ENCODE results near the gene PRPSAP1. TPM values are rescaled to one million over a fixed set of nuclear protein-coding genes. Genes with fewer than 3 reads are reported as not detected.

PRPSAP1 gene
- total and polyA plus RNA-seq, 4 experiments from 2014 or later: 55.2 to 99.1 (median 64.6) TPM

DNA sequence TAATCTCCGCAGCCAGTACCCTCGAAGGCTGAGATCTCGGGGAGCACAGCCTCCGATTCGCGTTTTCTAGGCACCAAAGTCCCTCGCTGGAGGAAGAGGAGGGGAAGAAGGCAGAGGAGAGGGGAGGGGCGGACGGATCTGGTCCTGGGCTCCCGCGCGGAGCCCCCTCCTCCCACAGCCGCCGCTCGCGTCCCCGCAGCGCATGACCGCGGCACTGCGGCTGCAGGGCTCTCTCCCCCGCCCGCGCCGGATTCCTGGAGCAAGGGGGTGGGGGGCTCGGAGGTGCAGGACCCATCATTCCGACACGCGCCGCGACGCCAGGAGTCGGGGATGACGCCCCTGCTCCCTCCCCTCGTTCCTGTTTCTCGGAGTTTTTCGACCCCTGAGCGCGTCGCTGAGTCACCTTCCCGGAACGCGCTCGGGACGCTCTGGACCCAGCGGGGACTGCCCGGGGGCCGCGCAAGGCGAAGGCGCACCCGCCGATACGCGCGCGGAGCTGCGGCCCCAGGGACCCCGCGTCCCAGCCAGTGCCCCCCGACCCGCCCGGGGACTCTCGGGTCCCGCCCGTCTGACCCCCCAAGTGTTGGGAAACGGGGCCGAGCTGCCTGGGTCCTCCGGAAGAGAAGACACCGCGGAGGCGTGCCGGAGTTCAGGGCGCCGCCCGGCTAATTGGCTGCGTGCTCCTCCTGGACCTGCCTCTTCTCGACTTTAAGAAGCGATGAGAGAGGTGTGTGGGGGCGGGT lies 29.3 kb upstream of the PRPSAP1 start:
- H3K9me3 Mint-ChIP-seq: no peaks in the 10 kb centered on the region
- no peaks in the 10 kb centered on the region for H3K27me3 ChIP-seq (ENCODE audit: insufficient read depth, low read length)
- POLR2A ChIA-PET (ENCODE audit: partially characterized antibody): interaction anchor here (5.3 kb wide), 1 partner anchor 30 kb away, joined by 61 read pairs; the partner anchor contains the start of gene PRPSAP1

GRCh38 chr17:76382351-76382802 lies 28.7 kb upstream of the PRPSAP1 start:
- POLR2A ChIA-PET (ENCODE audit: partially characterized antibody): interaction anchor here (5.3 kb wide), 1 partner anchor 29 kb away, joined by 61 read pairs; the partner anchor contains the start of gene PRPSAP1
- CTCF ChIA-PET (ENCODE audit: partially characterized antibody): interaction anchor here (0.5 to 0.7 kb wide), 2 partner anchors 9 to 967 kb away, joined by 3 read pairs; no protein-coding TSS in a partner anchor
- Mint-ChIP-seq H3K4me3 (peak overlapping the region; percentile 81 to 89 (median 87)), H3K36me3 (no peaks in the 10 kb centered on the region), H3K9me3 (no peaks in the 10 kb centered on the region), H3K4me1 (peaks cover 3 to 10% (median 6%) of the 10 kb centered on the region in 4 donors), H3K27ac (peak overlapping the region in 3 of 7 donors; percentile 32 to 83 (median 57)), H3K27me3 (no peaks in the 10 kb centered on the region)
- intact Hi-C loops (cut with micrococcal nuclease): loop anchor here (2.0 kb wide), 1 partner anchor 70 kb away; the partner anchor contains the start of gene UBE2O
- DNase-seq: no peak
- no peaks in the 10 kb centered on the region for H3K27me3 ChIP-seq (ENCODE audit: insufficient read depth, low read length)
- H3K27ac ChIP-seq (ENCODE audit: low read depth, low read length): no peak overlapping the region
- H3K36me3 ChIP-seq (ENCODE audit: insufficient read depth, low read length): no peaks in the 10 kb centered on the region
- no peaks in the 10 kb centered on the region for H3K9me3 ChIP-seq (ENCODE audit: control insufficient read depth in 1 of 2, low read length in 2 of 2)
- peak overlapping the region in 1 of 2 donors; percentile 64 for H3K4me3 ChIP-seq (ENCODE audit: low read length in 2 of 2)
- H3K4me1 ChIP-seq (ENCODE audit: insufficient read depth, low read length): peaks cover 20% of the 10 kb centered on the region

More for the DNA sequence above, 29.3 kb upstream of the PRPSAP1 start:
- Mint-ChIP-seq H3K4me1 (peaks cover 2 to 10% (median 5%) of the 10 kb centered on the region in 4 donors), H3K4me3 (peak overlapping the region; percentile 87 to 92 (median 90)), H3K27ac (peak overlapping the region in 3 of 7 donors; percentile 32 to 83 (median 57)), H3K36me3 (no peaks in the 10 kb centered on the region), H3K27me3 (no peaks in the 10 kb centered on the region)
- Histone ChIP-seq H3K9me3 (ENCODE audit: control insufficient read depth in 1 of 2, low read length in 2 of 2) (no peaks in the 10 kb centered on the region), H3K4me3 (ENCODE audit: low read length in 2 of 2) (peak overlapping the region; percentile 42 to 64), H3K27ac (ENCODE audit: low read depth, low read length) (no peak overlapping the region), H3K36me3 (ENCODE audit: insufficient read depth, low read length) (no peaks in the 10 kb centered on the region), H3K4me1 (ENCODE audit: insufficient read depth, low read length) (peaks cover 20% of the 10 kb centered on the region)
- intact Hi-C loops (cut with micrococcal nuclease): loop anchor here (2.0 kb wide), 1 partner anchor 70 kb away; the partner anchor contains the start of gene UBE2O
- CTCF ChIA-PET (ENCODE audit: partially characterized antibody): interaction anchor here (0.5 to 7.8 kb wide), 4 partner anchors 10 to 967 kb away, joined by 3 to 73 read pairs (median 3); no protein-coding TSS in a partner anchor
- DNase-seq: peak; percentile 42 to 63 (median 59)

- intact Hi-C loops (cut with micrococcal nuclease): loop anchor here (2.0 kb wide), 1 partner anchor 71 kb away; the partner anchor contains the start of gene UBE2O
- no peaks in the 10 kb centered on the region for H3K36me3 ChIP-seq (ENCODE audit: insufficient read depth, low read length)
Measured at GRCh38 chr17:76381633-76382350, 28.1 kb upstream of the PRPSAP1 start.

DNA sequence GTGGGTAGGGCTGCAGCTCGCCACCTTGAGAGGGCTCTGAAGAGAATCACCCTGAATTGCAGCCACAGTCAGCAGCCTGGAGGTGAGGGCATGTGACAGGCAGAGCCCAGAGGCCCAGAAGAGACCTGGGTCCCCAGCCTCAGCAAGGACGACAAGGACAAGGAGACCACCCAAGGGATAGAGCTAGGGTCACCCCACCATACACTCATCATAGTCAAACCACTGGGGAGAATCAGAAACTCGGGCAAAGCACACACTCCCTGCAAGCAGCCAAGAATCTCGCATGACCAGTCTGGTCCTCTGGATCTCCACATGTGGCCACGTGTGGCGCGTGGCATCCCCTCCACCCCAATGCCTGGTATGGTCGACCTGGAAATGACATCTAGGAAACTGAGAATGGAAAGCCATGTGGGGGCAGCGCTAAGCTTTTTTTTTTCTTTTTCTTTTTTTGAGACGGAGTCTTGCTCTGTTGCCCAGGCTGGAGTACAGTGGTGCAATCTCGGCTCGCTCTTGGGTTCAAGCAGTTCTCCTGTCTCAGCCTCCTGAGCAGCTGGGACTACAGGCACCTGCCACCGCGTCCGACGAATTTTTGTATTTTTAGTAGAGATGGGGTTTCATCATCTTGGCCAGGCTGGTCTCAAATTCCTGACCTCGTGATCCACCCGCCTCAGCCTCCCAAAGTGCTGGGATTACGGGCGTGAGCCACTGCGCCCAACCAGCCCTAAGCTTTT lies 26.1 kb upstream of the PRPSAP1 start:
- H3K27ac Mint-ChIP-seq: peak overlapping the region in 1 of 7 donors; percentile 42
- peaks cover 3 to 11% (median 5%) of the 10 kb centered on the region in 4 donors for H3K4me1 Mint-ChIP-seq
- POLR2A ChIA-PET (ENCODE audit: partially characterized antibody): interaction anchor here (0.7 kb wide), 1 partner anchor 283 kb away, joined by 3 read pairs; no protein-coding TSS in a partner anchor
- peak overlapping the region in 1 of 8 donors; percentile 10 for H3K4me3 Mint-ChIP-seq
- Histone ChIP-seq H3K27me3 (ENCODE audit: insufficient read depth, low read length) (no peaks in the 10 kb centered on the region), H3K27ac (ENCODE audit: low read depth, low read length) (no peak overlapping the region), H3K4me3 (ENCODE audit: low read length in 2 of 2) (no peak overlapping the region), H3K9me3 (ENCODE audit: control insufficient read depth in 1 of 2, low read length in 2 of 2) (no peaks in the 10 kb centered on the region), H3K36me3 (ENCODE audit: insufficient read depth, low read length) (no peaks in the 10 kb centered on the region), H3K4me1 (ENCODE audit: insufficient read depth, low read length) (peaks cover 5% of the 10 kb centered on the region)
- H3K27me3 Mint-ChIP-seq: no peaks in the 10 kb centered on the region
- no peaks in the 10 kb centered on the region for H3K36me3 Mint-ChIP-seq
- H3K9me3 Mint-ChIP-seq: no peaks in the 10 kb centered on the region
- no peak for DNase-seq
- CTCF ChIA-PET (ENCODE audit: partially characterized antibody): interaction anchor here (1.3 to 1.9 kb wide), 2 partner anchors 19 to 28 kb away, joined by 3 to 8 read pairs; no protein-coding TSS in a partner anchor
- intact Hi-C loops (cut with micrococcal nuclease): no loop called here

More at GRCh38 chr17:76381633-76382350, 28.1 kb upstream of the PRPSAP1 start:
- POLR2A ChIA-PET (ENCODE audit: partially characterized antibody): interaction anchor here (5.3 kb wide), 1 partner anchor 29 kb away, joined by 61 read pairs; the partner anchor contains the start of gene PRPSAP1
- CTCF ChIA-PET (ENCODE audit: partially characterized antibody): interaction anchor here (0.7 kb wide), 1 partner anchor 9 kb away, joined by 3 read pairs; no protein-coding TSS in a partner anchor
- no peak overlapping the region for H3K4me3 ChIP-seq (ENCODE audit: low read length in 2 of 2)
- no peaks in the 10 kb centered on the region for H3K9me3 Mint-ChIP-seq
- H3K9me3 ChIP-seq (ENCODE audit: control insufficient read depth in 1 of 2, low read length in 2 of 2): no peaks in the 10 kb centered on the region
- no peaks in the 10 kb centered on the region for H3K36me3 Mint-ChIP-seq
- H3K4me1 Mint-ChIP-seq: peaks cover 3 to 11% (median 7%) of the 10 kb centered on the region in 4 donors
- H3K27me3 ChIP-seq (ENCODE audit: insufficient read depth, low read length): no peaks in the 10 kb centered on the region
- DNase-seq: no peak
- H3K4me3 Mint-ChIP-seq: peak overlapping the region in 5 of 8 donors; percentile 4 to 39 (median 25)
- no peaks in the 10 kb centered on the region for H3K27me3 Mint-ChIP-seq
- H3K27ac ChIP-seq (ENCODE audit: low read depth, low read length): no peak overlapping the region
- H3K27ac Mint-ChIP-seq: no peak overlapping the region
- peaks cover 20% of the 10 kb centered on the region for H3K4me1 ChIP-seq (ENCODE audit: insufficient read depth, low read length)

- H3K27me3 ChIP-seq (ENCODE audit: insufficient read depth, low read length): no peaks in the 10 kb centered on the region
- Mint-ChIP-seq H3K4me3 (no peak overlapping the region), H3K36me3 (no peaks in the 10 kb centered on the region), H3K27me3 (no peaks in the 10 kb centered on the region), H3K4me1 (peaks cover 3 to 11% (median 5%) of the 10 kb centered on the region in 4 donors), H3K9me3 (no peaks in the 10 kb centered on the region), H3K27ac (no peak overlapping the region)
- H3K4me3 ChIP-seq (ENCODE audit: low read length in 2 of 2): no peak overlapping the region
- CTCF ChIA-PET (ENCODE audit: partially characterized antibody): no interaction called here
- POLR2A ChIA-PET (ENCODE audit: partially characterized antibody): no interaction called here
- intact Hi-C loops (cut with micrococcal nuclease): no loop called here
- no peak overlapping the region for H3K27ac ChIP-seq (ENCODE audit: low read depth, low read length)
- no peaks in the 10 kb centered on the region for H3K36me3 ChIP-seq (ENCODE audit: insufficient read depth, low read length)
- peaks cover 4% of the 10 kb centered on the region for H3K4me1 ChIP-seq (ENCODE audit: insufficient read depth, low read length)
- DNase-seq: no peak
- H3K9me3 ChIP-seq (ENCODE audit: control insufficient read depth in 1 of 2, low read length in 2 of 2): no peaks in the 10 kb centered on the region
Measured at GRCh38 chr17:76379275-76379641, 25.5 kb upstream of the PRPSAP1 start.

GRCh38 chr17:76378548-76379274 lies 25.0 kb upstream of the PRPSAP1 start:
- no peaks in the 10 kb centered on the region for H3K27me3 ChIP-seq (ENCODE audit: insufficient read depth, low read length)
- intact Hi-C loops (cut with micrococcal nuclease): no loop called here
- no peak for DNase-seq
- no peaks in the 10 kb centered on the region for H3K36me3 ChIP-seq (ENCODE audit: insufficient read depth, low read length)
- peak overlapping the region in 1 of 7 donors; percentile 32 for H3K27ac Mint-ChIP-seq
- CTCF ChIA-PET (ENCODE audit: partially characterized antibody): interaction anchor here (0.6 to 1.0 kb wide), 3 partner anchors 19 to 37 kb away, joined by 3 to 4 read pairs (median 3); no protein-coding TSS in a partner anchor
- H3K9me3 Mint-ChIP-seq: no peaks in the 10 kb centered on the region
- POLR2A ChIA-PET (ENCODE audit: partially characterized antibody): no interaction called here
- no peak overlapping the region for H3K4me3 Mint-ChIP-seq
- no peaks in the 10 kb centered on the region for H3K27me3 Mint-ChIP-seq
- H3K4me1 ChIP-seq (ENCODE audit: insufficient read depth, low read length): peaks cover 4% of the 10 kb centered on the region
- no peaks in the 10 kb centered on the region for H3K36me3 Mint-ChIP-seq
- H3K27ac ChIP-seq (ENCODE audit: low read depth, low read length): no peak overlapping the region
- H3K4me1 Mint-ChIP-seq: peaks cover 3 to 9% (median 5%) of the 10 kb centered on the region in 4 donors
- H3K9me3 ChIP-seq (ENCODE audit: control insufficient read depth in 1 of 2, low read length in 2 of 2): no peaks in the 10 kb centered on the region
- H3K4me3 ChIP-seq (ENCODE audit: low read length in 2 of 2): no peak overlapping the region
